ENCODE results near the gene NRARP.

DNA sequence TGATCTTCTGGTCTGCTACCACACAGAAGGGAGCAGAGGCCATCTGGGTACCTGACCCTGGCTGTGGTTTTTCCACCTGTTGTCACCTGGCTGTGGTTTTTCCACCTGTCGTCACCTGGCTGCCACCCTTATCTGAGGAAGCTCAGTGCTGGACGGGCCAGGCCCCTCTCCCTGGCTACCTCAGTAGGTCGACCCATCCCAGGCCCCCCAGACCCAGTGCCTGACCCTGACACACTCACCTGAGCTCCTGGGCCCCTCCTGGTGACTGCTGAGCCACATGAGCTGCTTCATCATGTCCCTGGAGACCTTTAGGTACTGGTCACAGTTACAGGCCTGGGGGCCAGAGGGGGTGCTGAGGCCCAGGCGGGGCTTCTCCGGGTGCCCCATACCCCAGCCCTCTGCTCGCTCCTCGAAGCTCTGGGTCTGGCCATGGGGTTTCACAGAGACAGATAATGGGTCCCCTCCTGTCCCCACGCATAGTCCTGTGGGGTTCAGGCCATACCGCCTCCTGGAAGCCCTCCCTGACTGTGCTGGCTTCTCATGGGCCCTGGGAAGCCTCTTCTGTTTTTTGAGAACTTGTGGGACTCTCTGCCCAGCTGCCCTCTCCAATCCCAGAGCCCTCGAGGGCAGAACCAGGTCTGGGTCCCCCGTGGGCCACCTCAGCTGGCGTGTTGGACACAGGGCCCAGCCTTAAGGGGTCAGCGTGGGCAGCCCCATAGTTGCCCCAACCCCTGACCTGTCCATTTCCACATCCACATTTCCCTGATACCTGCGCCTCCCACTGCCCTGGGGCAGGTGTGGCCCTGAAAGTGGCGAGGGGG, 7.5 kb upstream of the NRARP start:
- TF ChIP-seq TAF1 (IDR thresholded peaks at IDR 0.05; ENCODE audit: low read depth, low read length) (no peak), POLR2A (IDR thresholded peaks at IDR 0.05; ENCODE audit: control extremely low read depth in 1 of 2, low read depth in 2 of 2, low read length in 2 of 2) (no peak), NRF1 (IDR thresholded peaks at IDR 0.05; ENCODE audit: low read depth, low read length) (no peak)
- TF ChIP-seq, protein P1, sequence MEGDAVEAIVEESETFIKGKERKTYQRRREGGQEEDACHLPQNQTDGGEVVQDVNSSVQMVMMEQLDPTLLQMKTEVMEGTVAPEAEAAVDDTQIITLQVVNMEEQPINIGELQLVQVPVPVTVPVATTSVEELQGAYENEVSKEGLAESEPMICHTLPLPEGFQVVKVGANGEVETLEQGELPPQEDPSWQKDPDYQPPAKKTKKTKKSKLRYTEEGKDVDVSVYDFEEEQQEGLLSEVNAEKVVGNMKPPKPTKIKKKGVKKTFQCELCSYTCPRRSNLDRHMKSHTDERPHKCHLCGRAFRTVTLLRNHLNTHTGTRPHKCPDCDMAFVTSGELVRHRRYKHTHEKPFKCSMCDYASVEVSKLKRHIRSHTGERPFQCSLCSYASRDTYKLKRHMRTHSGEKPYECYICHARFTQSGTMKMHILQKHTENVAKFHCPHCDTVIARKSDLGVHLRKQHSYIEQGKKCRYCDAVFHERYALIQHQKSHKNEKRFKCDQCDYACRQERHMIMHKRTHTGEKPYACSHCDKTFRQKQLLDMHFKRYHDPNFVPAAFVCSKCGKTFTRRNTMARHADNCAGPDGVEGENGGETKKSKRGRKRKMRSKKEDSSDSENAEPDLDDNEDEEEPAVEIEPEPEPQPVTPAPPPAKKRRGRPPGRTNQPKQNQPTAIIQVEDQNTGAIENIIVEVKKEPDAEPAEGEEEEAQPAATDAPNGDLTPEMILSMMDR (IDR thresholded peaks at IDR 0.05; ENCODE audit: control extremely low read depth in 1 of 3, insufficient read depth in 1 of 3, low read depth in 1 of 3, low read length in 3 of 3) = no peak
